Body of pancreas (tissue), 4 donors: Measurements from ENCODE around the gene COL5A2. TPM values are rescaled to one million over a fixed set of nuclear protein-coding genes. Genes with fewer than 3 reads are reported as not detected.

Experiments used
- ATAC-seq: fragments of 150-250 bp; one replicate; pipeline ENCODE4 v1.9.1; 2016
- DNase-seq, 4 donors: peaks; one replicate each; pipeline ENCODE4 v3.0.0-alpha.2; 2019
- H3K27ac ChIP-seq, 4 donors: fragments of 200-600 bp; sonication (generic); 1 replicate in 3 of 4; 2 replicates in 1 of 4; pipeline versions ENCODE4 v1.5.1 to v1.6.1; 2016 to 2019; ENCODE audit warnings: mild to moderate bottlenecking in 1 of 4, mixed read lengths in 1 of 4, moderate library complexity in 1 of 4
- H3K27me3 ChIP-seq, 2 donors: fragments of 200-600 bp; sonication (generic); one replicate each; pipeline ENCODE4 v1.6.0; 2016; ENCODE audit warnings: mild to moderate bottlenecking in 1 of 2
- H3K36me3 ChIP-seq, 2 donors: fragments of 200-600 bp; sonication (generic); replicated peaks in 1 of 2; 2 replicates each; pipeline ENCODE4 v1.5.1; 2016; ENCODE audit warnings: low read depth in 2 of 2; ENCODE audit not compliant: insufficient read depth in 1 of 2
- H3K4me1 ChIP-seq: fragments of 200-600 bp; sonication (generic); one replicate; pipeline ENCODE4 v1.6.0; 2016
- H3K4me3 ChIP-seq, 2 donors: fragments of 200-600 bp; sonication (generic); 1 replicate in 1 of 2; 2 replicates in 1 of 2; pipeline ENCODE4 v1.5.1; 2016 to 2019
- H3K9me3 ChIP-seq, 3 donors: fragments of 200-600 bp; sonication (generic); 1 replicate in 2 of 3; 2 replicates in 1 of 3; pipeline ENCODE4 v1.5.1; 2016
- CTCF ChIP-seq, 7 experiments: fragments of 450-650 bp in 4 of 7; fragments of 200-600 bp in 3 of 7; sonication (generic) in 3 of 7; IDR thresholded peaks; one replicate each; pipeline ENCODE4 v1.5.1; 2016 to 2019; ENCODE audit warnings: antibody characterized with exemption in 7 of 7
- POLR2A ChIP-seq, 3 donors: fragments of 450-650 bp; IDR thresholded peaks; one replicate each; pipeline ENCODE4 v1.6.1; 2016; ENCODE audit warnings: antibody characterized with exemption in 3 of 3, mild to moderate bottlenecking in 2 of 3
- WGBS, 2 donors: methylation state at CpG; one replicate each; pipeline ENCODE4 v1.1.5; 2017; 5-methylcytosine and 5-hydroxymethylcytosine counted together
- intact Hi-C: fragments of 100-400 bp; cut with DNase I; formaldehyde crosslinking; loops from one replicate; pipeline ENCODE4 v1.15.1; 2023
- total RNA-seq, 2 donors: library from RNA; depleted of rRNA; stranded (reverse); fragments of >200 nt; gene quantifications; one replicate each; pipeline ENCODE4 v1.1.0, GENCODE V29; 2016

Gene COL5A2
- total RNA-seq, 2 donors from 2014 or later: 10.1 to 24.1 TPM

- no peaks in the 10 kb centered on the region for H3K9me3 ChIP-seq
- DNase-seq: no peak
- no peak overlapping the region for H3K4me3 ChIP-seq
- H3K4me1 ChIP-seq: no peaks in the 10 kb centered on the region
- H3K36me3 ChIP-seq: no peaks in the 10 kb centered on the region
- intact Hi-C loops: no loop called here
- H3K27me3 ChIP-seq: no peaks in the 10 kb centered on the region
- ATAC-seq: no peak
- no peak overlapping the region for H3K27ac ChIP-seq
- no peak for TF ChIP-seq POLR2A (IDR thresholded peaks at IDR 0.05)
- no peak for TF ChIP-seq CTCF (IDR thresholded peaks at IDR 0.05)
Measured at GRCh38 chr2:189069855-189070619, 109.5 kb downstream of the COL5A2 start.

GRCh38 chr2:189066037-189066436, 113.5 kb downstream of the COL5A2 start:
- no peaks in the 10 kb centered on the region for H3K36me3 ChIP-seq
- intact Hi-C loops: no loop called here

GRCh38 chr2:189060096-189060642, 119.4 kb downstream of the COL5A2 start:
- Histone ChIP-seq H3K27ac (no peak overlapping the region), H3K4me3 (no peak overlapping the region), H3K4me1 (no peaks in the 10 kb centered on the region), H3K27me3 (no peaks in the 10 kb centered on the region), H3K36me3 (no peaks in the 10 kb centered on the region), H3K9me3 (no peaks in the 10 kb centered on the region)
- ATAC-seq (no peak), DNase-seq (no peak)
- 7 to 13% methylated on average over 1 of the region's 1 CpG for WGBS, 2 donors
- intact Hi-C loops: no loop called here
- TF ChIP-seq POLR2A (IDR thresholded peaks at IDR 0.05) (no peak), CTCF (IDR thresholded peaks at IDR 0.05) (no peak)

More at GRCh38 chr2:189066037-189066436, 113.5 kb downstream of the COL5A2 start:
- DNase-seq (no peak), ATAC-seq (no peak)
- no peak overlapping the region for H3K27ac ChIP-seq
- H3K4me3 ChIP-seq: no peak overlapping the region
- TF ChIP-seq POLR2A (IDR thresholded peaks at IDR 0.05) (no peak), CTCF (IDR thresholded peaks at IDR 0.05) (no peak)
- no peaks in the 10 kb centered on the region for H3K27me3 ChIP-seq
- H3K4me1 ChIP-seq: no peaks in the 10 kb centered on the region
- H3K9me3 ChIP-seq: no peaks in the 10 kb centered on the region

GRCh38 chr2:189057316-189057715, 122.2 kb downstream of the COL5A2 start:
- WGBS, 2 donors: 89 to 96% methylated on average over 2 of the region's 2 CpGs
- no peaks in the 10 kb centered on the region for H3K36me3 ChIP-seq
- DNase-seq (no peak), ATAC-seq (no peak)
- H3K4me3 ChIP-seq: no peak overlapping the region
- no peak overlapping the region for H3K27ac ChIP-seq
- TF ChIP-seq CTCF (IDR thresholded peaks at IDR 0.05) (no peak), POLR2A (IDR thresholded peaks at IDR 0.05) (no peak)
- intact Hi-C loops: no loop called here
- no peaks in the 10 kb centered on the region for H3K4me1 ChIP-seq
- H3K9me3 ChIP-seq: no peaks in the 10 kb centered on the region
- no peaks in the 10 kb centered on the region for H3K27me3 ChIP-seq
